ENCODE results near the gene ZAP70. TPM values are rescaled to one million over a fixed set of nuclear protein-coding genes. Genes with fewer than 3 reads are reported as not detected.

ZAP70 gene
- total RNA-seq, 2 experiments from 2014 or later: 350 to 367 TPM

- H3K4me1 Mint-ChIP-seq: peaks cover 9% of the 10 kb centered on the region
- H3K4me3 Mint-ChIP-seq: no peak overlapping the region
- peaks cover 19% of the 10 kb centered on the region for H3K36me3 Mint-ChIP-seq
- POLR2A ChIA-PET: no interaction called here
- ATAC-seq (ENCODE audit: low read depth) (no peak), DNase-seq (no peak)
- H3K27me3 Mint-ChIP-seq: no peaks in the 10 kb centered on the region
- peak overlapping the region; percentile 31 for H3K27ac Mint-ChIP-seq
- H3K9me3 Mint-ChIP-seq: no peaks in the 10 kb centered on the region
Measured at GRCh38 chr2:97779141-97779540, 65.8 kb downstream of the ZAP70 start.

GRCh38 chr2:97781981-97782380 lies 68.6 kb downstream of the ZAP70 start:
- H3K27me3 Mint-ChIP-seq: no peaks in the 10 kb centered on the region
- H3K36me3 Mint-ChIP-seq: peaks cover 8% of the 10 kb centered on the region
- no peaks in the 10 kb centered on the region for H3K9me3 Mint-ChIP-seq
- H3K4me1 Mint-ChIP-seq: no peaks in the 10 kb centered on the region
- ATAC-seq (ENCODE audit: low read depth): no peak
- POLR2A ChIA-PET: no interaction called here
- no peak overlapping the region for H3K4me3 Mint-ChIP-seq
- no peak for DNase-seq
- H3K27ac Mint-ChIP-seq: no peak overlapping the region

GRCh38 chr2:97784953-97785352 lies 71.6 kb downstream of the ZAP70 start:
- ATAC-seq (ENCODE audit: low read depth) (no peak), DNase-seq (no peak)
- Mint-ChIP-seq H3K4me1 (peaks cover 7% of the 10 kb centered on the region), H3K9me3 (no peaks in the 10 kb centered on the region), H3K36me3 (peaks cover 3% of the 10 kb centered on the region), H3K4me3 (no peak overlapping the region), H3K27me3 (no peaks in the 10 kb centered on the region), H3K27ac (no peak overlapping the region)
- POLR2A ChIA-PET: no interaction called here

GRCh38 chr2:97785818-97786217 lies 72.4 kb downstream of the ZAP70 start:
- DNase-seq (no peak), ATAC-seq (ENCODE audit: low read depth) (no peak)
- Mint-ChIP-seq H3K27ac (no peak overlapping the region), H3K4me3 (no peak overlapping the region), H3K4me1 (peaks cover 7% of the 10 kb centered on the region), H3K27me3 (no peaks in the 10 kb centered on the region), H3K36me3 (peaks cover 3% of the 10 kb centered on the region), H3K9me3 (no peaks in the 10 kb centered on the region)
- POLR2A ChIA-PET: no interaction called here

GRCh38 chr2:97788986-97789644 lies 75.7 kb downstream of the ZAP70 start:
- H3K4me3 Mint-ChIP-seq: no peak overlapping the region
- no peak for ATAC-seq (ENCODE audit: low read depth)
- H3K36me3 Mint-ChIP-seq: peaks cover 3% of the 10 kb centered on the region
- DNase-seq: no peak
- H3K9me3 Mint-ChIP-seq: no peaks in the 10 kb centered on the region
- peaks cover 7% of the 10 kb centered on the region for H3K4me1 Mint-ChIP-seq
- POLR2A ChIA-PET: no interaction called here
- H3K27me3 Mint-ChIP-seq: no peaks in the 10 kb centered on the region
- H3K27ac Mint-ChIP-seq: no peak overlapping the region

Other genes starting within 250 kb of the ZAP70 start
- gene ANKRD36B, start 123.7 kb upstream of the ZAP70 start, total RNA-seq: 10 to 100 TPM; 58.3 to 59.5 TPM
- 100 to 1,000 TPM; 190 to 192 TPM for gene COX5B, start 67.5 kb upstream of the ZAP70 start, total RNA-seq
- 10 to 100 TPM; 96.2 to 98.7 TPM for gene ACTR1B, start 49.5 kb upstream of the ZAP70 start, total RNA-seq
- 1 to 10 TPM; 6.9 to 8.8 TPM for gene C2orf92, start 43.9 kb upstream of the ZAP70 start, total RNA-seq